ENCODE measurements around the gene SP3.
A peak's percentile ranks its signal among the peaks of the same experiment; 100 is the strongest.
"Not testable (repeated sequence)": the region's sequence is repeated elsewhere in the genome, so short reads cannot be mapped to it uniquely, and the experiment has no call there.

The SP3 gene

DNA sequence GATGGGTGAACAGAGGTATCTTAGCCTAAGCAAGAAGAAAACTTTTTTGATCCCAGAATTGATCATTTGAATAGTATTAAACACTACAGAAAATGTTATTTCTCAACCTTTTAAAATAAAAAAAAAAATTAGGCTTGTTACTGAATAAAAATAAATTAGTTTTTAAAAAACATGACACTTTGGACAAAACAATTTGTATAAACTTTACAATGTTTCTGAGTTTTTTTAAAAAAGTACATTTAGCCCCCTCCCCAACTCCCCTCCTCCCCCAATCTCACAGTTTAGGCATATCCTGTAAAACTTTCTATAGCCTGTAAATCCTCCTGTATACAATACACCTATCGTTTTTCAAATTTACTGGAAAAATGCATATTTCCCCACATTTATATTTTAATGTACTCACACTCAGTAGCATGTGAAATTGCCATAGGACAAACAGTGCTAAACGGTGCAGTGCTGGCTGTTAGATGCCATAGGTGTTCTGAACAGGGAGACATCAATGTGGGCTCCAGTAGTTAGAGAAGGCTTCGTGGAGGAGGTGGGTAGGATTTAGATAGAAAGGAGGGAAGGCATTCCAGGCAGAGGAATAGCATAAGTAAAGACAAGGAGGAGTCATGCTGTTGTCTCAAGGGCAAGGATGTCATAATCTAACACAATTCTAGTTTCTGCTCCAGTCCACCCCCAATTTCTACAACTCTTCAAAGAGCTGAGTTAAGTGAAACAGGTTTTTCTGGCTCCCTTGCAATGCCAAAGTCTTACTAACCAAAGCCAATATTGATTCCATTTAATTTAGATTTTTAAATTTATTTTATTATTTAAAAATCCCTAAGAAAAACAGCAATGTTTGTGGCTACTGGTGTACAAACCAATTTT, 50.9 kb downstream of the SP3 start:
- intact Hi-C loops (cut with DNase I), result no loop called here

GRCh38 chr2:173909846-173910245, 55.3 kb downstream of the SP3 start:
- intact Hi-C loops (cut with DNase I), result no loop called here

More for the DNA sequence above, 50.9 kb downstream of the SP3 start:
- no peak for DNase-seq

DNA sequence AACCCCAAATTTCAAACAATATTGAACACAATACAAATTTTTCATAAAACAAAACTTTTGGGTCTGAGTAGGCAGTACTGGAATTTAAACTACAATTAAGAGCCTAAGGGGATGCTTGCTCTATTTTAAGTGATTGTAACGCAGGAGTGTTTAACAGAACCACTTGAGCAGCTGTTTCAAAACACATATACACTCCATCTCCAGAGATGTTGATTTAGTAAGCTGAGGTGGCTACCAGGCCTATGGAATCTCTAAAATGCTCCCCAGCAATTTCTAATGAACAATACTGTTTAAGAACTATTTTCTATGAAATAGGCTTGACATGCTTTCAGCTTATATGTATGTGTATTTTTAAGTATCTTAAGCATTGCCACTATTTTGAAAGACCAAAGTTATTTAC, 58.5 kb downstream of the SP3 start:
- DNase-seq, result no peak
- intact Hi-C loops (cut with DNase I), result no loop called here

More at GRCh38 chr2:173909846-173910245, 55.3 kb downstream of the SP3 start:
- no peak for DNase-seq

DNA sequence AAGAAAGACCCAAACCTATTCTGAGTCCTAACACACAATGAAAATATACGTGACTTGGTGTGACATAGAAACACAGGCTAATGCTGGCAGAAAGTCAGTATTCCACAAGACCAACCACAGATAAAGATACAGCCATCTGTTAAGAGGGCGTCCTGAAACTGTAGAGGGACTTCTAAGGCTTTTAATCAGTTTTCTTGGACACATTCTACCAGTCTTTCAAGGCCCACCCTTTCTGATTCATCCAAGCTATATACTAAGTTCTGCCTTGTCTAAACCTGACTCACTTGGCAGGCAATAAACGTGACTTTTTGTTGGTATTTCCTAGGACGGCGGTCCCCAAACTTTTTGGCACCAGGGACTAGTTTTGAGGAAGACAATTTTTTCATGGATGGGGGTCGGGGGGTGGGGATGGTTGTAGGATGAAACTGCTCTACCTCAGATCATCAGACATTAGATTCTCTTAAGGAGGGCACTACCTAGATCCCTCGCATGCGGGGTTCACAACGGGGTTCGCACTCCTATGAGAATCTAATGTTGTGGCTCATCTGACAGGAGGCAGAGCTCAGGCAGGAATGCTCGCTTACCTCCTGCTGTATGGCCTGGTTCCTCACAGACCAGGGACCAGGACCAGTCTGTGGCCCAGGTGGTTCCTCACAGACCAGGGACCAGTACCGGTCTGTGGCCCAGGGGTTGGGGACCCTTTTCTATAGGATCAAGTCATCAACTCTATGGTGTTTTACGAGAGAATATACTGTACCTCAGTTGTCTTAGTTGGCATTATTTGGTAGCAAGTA, 61.4 kb downstream of the SP3 start:
- DNase-seq, result peak in 1 of 42 donors; percentile 38
- intact Hi-C loops (cut with DNase I), result no loop called here

- intact Hi-C loops (cut with DNase I), result no loop called here
Measured at GRCh38 chr2:173898996-173899395, 66.2 kb downstream of the SP3 start.

GRCh38 chr2:173898178-173898668, 67.0 kb downstream of the SP3 start:
- no peak for DNase-seq
- intact Hi-C loops (cut with DNase I), result no loop called here

More at GRCh38 chr2:173898996-173899395, 66.2 kb downstream of the SP3 start:
- no peak for DNase-seq

GRCh38 chr2:173896755-173897154, 68.4 kb downstream of the SP3 start:
- DNase-seq, result no peak
- intact Hi-C loops (cut with DNase I), result no loop called here

DNA sequence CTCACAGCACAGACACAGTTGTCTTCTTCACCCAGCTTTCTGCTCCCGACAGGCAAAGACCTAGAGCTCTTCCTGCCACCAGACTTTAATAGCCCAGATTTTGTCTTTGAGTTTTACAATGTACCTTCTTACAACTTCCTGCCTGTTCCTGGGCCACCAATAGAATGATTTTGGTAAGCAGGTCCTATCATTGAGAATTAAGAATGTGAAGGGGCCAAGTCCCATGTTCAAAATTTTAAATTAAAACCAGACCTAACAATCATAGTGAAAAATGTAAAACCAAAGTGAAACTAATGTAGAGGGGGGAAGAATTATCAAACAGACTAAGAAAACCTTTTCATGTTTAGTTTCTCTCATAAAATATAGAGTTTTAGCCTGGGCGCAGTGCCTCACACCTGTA, 72.8 kb downstream of the SP3 start:
- intact Hi-C loops (cut with DNase I), result no loop called here
- DNase-seq, result no peak

DNA sequence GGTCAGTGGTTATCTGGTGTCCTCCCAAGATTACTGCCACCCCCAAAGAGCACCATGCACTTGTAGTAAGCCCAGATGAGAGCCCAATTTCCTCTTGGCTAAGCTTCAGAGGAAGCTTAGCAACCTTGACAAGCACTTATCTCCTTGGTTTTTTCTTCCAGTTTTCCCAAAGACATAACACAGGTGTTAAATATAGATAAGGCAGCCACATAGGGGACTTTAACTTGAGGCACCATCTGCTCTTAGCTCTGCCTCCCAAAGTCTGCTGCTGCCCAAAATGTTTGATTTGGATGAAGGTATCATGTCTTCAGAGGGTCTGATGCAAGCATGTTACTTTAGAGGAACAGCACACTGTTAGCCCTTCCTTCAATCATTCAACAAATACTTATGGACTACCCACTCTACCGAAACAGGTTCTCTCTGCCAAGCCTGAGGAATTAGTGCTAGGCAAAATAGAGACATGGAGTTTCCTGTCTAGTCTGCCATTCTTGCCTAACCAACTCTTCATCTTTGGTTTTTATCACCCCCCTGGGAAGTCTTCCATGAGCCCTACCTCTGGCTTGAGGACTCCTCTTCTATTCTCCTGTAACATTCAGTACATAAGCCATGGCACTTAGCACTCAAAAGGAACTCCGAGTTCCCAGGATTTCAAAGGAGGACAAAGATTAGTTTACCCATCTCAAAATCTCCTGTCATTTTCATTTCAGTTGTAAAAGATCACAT, 73.7 kb downstream of the SP3 start:
- intact Hi-C loops (cut with DNase I), result no loop called here
- DNase-seq, result no peak

DNA sequence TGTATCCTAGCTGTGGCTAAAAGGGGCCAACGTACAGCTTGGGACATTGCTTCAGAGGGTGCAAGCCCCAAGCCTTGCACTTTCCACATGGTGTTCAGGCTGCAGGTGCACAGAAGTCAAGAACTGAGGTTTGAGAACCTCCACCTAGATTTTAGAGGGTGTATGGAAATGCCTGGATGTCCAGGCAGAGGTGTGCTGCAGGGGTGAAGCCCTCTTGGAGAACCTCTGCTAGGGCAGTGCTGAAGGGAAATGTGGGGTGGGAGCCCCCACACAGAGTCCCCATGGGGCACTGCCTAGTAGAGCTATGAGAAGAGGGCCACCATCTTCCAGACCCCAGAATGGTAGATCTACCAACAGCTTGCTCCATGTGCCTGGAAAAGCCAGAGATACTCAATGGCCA, 75.7 kb downstream of the SP3 start:
- intact Hi-C loops (cut with DNase I); DNase-seq: not testable (repeated sequence)

- DNase-seq, result no peak
- intact Hi-C loops (cut with DNase I), result no loop called here
Measured at GRCh38 chr2:173886613-173887012, 78.6 kb downstream of the SP3 start.

GRCh38 chr2:173884025-173884802, 81.0 kb downstream of the SP3 start:
- peak in 36 of 42 donors; percentile 11 to 79 (median 42) for DNase-seq
- intact Hi-C loops (cut with DNase I), result no loop called here

DNA sequence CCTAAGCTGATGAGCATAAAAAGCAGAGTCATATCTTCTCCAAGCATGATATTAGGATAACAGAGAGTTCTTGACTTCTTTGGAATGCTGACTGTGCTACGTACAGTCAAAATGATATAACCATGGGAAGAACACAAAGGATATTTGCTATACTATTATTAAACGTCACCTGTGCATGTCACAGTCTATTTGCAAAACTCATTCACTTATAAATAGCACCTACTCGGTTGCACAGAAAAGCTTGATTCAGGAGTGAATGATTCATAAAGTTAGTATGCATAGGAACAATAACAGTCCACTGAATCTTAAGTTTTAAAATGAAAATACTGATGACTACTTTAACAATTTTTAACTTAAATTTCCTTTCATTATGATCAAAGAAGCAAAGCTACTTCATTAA, 83.3 kb downstream of the SP3 start:
- no peak for DNase-seq
- intact Hi-C loops (cut with DNase I), result no loop called here

- intact Hi-C loops (cut with DNase I), result no loop called here
- peak in 5 of 42 donors; percentile 10 to 44 (median 23) for DNase-seq
Measured at GRCh38 chr2:173881461-173881860, 83.7 kb downstream of the SP3 start.

- intact Hi-C loops (cut with DNase I), result no loop called here
- no peak for DNase-seq
Measured at GRCh38 chr2:173880561-173880960, 84.6 kb downstream of the SP3 start.

DNA sequence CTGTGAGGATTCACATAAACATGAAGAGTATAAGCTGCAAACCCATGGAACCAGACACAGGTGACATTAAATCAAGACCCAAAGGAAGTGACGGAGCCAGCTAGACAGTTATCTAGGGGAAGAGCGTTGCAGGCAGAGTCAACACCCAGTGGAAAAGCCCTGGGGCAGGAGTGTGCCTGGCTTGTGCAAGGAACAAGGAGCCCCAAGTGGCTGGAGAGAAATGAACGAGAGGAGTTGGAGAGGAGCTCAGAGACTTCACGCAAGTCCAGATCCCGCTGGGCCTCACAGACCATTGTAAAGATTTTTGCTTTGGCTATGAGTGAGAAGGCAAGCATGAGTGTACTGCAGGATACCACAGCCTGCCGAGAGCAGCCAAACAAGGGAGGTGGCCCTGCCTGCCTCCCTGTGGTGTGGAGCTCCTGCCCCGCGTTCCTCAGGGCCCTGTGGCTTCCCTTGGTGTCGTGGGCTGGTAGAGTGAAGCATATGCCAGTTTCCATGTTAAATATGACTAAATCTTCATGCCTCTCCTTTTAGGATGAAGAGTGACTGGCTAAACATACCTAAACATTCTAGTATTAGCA, 88.2 kb downstream of the SP3 start:
- intact Hi-C loops (cut with DNase I), result no loop called here

GRCh38 chr2:173874894-173875237, 90.3 kb downstream of the SP3 start:
- no peak for DNase-seq
- intact Hi-C loops (cut with DNase I), result no loop called here

More for the DNA sequence above, 88.2 kb downstream of the SP3 start:
- no peak for DNase-seq

Data from head of caudate nucleus (tissue), 42 donors.